Measurements from ENCODE around the gene POT1.

POT1 gene

DNA sequence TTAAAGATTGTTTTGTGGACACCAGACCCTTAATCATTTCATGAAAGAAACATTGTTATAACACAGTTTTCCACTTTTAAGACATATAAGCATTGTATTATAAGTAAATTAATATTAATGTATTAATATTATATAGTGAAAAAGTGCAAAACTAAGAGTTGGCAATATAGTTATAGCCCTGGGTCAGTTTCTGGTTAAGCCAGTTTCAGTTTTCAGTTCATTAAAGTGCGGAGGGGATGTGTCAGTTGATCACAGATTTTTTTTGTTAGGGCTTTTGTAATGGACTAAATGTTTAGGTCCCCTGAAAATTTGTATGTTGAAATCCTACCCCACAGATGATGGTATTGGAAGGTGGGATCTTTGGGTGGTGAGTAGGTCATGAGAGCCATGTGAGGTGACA lies 118.3 kb downstream of the POT1 start:
- no peak for DNase-seq

DNA sequence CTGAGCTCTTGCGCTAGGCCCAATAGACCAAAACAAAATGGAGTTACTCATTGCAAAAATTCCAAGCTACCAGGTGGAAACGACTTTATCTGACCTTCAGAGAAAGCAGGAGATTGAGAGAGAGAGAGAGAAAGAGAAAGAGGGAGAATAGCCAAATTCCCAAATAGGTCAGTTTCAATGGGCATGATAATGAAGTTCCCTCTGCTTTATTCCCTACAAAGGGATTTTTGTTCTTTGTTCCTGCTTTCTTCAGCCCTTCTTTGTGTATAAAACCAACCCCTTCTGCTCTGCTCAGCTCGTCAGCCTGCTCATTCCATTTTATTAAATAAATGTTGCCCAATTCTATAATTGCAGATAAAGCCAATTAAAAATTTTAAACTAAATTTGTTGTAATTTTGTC lies 119.0 kb downstream of the POT1 start:
- DNase-seq: no peak

DNA sequence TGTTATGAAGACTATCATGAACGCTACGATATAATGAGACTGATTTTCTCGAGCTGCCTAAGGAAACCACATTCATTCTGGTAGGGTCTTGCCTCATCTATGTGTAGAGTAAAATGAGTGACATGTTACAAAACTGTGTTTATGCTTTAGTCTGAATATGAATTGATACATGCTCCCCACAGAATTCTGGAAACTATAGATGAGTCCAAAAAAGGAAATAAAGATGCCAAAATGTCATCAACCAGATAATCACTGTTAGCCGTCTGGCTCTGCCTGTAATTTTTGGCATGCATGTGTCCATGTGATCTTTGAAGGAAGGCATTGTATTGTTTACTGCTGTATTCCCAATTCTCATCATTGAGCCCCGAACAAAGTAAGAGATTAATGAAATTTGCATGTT lies 121.4 kb downstream of the POT1 start:
- DNase-seq: no peak

DNA sequence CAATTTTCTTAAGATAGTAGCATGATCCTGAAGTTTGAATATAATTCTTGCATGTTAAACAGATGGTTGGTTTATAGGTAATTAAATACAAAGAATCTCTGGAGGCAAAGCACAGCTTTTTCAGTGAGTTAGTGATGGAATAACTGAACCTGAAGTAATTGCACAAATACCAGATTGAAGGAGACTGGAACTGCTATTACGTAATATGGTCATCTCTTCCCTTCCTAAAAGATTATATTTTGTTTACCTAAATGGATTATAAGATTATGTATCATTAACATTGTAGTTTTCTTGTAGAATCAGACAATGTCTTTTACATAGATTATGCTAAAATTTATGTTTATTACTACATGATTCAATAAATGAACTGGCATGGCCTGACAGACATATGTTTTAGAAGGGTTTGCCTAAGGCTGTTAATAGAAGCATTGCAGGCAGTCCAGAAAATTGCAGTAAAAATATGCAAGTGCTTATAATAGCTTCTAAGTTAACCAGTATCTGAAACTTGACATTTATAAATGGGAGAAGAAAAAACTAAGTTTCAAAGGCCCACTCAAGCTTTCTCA lies 128.2 kb downstream of the POT1 start:
- no peak for DNase-seq

DNA sequence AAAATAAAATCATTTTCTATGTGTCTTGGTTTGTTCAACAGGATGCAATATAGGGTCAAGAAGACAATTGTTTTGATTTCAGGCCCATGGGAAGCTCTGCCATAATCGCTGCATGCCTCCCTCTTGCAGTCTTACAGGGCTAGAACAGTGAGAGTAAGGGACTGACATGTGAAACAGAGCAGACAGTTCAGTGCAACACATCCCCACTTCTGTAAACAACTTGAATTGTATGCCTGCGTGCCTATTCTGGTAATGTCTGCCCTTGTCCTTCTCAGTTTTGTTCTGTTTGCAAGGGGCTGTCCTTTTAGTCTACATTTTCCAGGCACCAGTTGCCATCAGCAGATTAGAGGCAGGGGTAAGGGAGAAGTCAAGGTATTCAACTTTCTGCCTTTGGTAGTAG lies 129.2 kb downstream of the POT1 start:
- no peak for DNase-seq

DNA sequence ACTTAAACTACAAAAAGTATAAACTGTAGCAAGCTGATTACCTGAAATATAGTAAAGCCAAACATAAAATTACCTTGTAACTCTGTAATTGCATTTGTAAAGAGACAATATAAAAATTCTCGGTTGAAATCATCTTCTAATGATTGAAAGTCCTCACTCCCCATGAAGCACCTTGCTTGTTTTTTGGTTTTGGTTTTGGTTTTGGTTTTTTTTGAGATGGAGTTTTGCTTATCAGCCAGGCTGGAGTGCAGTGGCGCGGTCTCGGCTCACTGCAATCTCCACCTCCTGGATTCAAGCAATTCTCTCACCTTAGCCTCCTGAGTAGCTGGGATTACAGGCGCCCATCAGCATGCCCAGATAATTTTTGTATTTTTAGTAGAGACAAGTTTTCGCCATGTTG lies 130.2 kb downstream of the POT1 start:
- DNase-seq: no peak

DNA sequence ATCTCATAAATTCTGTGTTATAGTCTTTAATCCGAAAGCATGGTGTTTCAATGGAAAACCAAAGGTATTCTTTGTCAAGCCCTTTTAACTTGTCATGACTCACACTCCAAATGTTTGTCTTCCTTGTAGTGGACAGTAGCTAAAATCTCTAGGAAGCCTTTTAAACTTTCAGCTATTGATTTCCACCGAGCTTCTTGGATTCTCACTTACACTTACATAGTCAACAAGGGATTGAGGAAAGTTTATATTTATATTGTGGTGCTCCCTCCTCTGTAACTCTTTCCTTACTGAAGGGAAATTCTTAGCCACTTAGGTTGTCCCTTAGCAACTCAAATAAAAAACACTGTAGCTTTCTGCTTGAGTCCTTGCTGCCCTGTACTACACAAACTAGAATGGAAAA lies 132.9 kb downstream of the POT1 start:
- no peak for DNase-seq

DNA sequence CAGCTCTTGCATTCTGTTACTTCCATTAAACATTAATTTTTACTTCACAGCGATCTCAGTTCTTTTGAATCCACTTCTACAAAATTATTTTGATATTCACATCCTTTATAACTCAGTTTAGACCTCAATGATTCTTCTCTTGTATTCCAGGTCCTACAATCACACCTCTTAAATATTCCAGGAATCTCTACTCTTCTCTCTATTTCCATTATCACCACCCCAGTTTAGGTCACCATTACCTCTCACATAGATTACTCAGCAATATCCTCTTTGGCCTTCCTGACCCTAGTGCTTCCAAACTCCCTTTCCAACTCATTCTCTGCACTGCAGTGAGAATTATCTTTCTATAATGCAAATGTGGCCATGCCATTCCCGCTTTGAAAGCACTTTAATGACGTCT lies 136.9 kb downstream of the POT1 start:
- no peak for DNase-seq

DNA sequence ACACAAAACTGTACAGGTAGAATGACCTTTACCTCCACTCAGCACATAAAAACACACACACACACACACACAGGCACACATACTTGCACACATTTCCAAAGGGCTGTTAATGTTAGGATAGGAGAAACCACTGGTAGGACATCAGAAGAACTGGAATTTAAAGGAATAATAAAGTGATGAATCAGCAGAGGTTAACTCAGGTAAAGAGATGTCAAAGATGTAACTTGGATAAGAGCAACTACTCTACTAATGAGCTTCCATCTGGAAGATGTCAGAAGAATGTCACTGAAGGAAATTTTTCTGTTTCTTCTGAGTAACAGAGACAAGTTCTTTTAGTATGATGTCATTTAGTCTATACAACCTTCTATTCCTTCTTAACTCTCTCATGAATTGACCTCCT lies 137.6 kb downstream of the POT1 start:
- DNase-seq: no peak

DNA sequence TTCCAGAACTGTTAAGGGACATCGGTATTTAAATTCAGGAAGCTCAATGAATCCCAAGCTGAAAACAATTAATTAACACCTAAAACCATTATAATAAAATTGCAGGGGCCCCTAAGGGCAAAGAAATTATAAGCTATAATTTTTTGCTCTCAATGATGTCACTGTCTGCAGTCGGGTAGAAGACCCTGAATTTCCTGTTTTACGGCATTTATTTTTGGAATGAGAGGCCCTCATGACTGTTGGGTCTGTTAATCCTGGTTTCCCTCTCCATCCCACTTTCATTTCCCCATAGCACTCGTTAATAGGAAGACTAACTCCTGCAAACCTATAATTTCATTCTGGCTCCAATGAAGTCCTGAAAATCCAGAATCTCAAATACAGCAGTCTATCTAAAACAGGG lies 138.2 kb downstream of the POT1 start:
- DNase-seq: no peak

DNA sequence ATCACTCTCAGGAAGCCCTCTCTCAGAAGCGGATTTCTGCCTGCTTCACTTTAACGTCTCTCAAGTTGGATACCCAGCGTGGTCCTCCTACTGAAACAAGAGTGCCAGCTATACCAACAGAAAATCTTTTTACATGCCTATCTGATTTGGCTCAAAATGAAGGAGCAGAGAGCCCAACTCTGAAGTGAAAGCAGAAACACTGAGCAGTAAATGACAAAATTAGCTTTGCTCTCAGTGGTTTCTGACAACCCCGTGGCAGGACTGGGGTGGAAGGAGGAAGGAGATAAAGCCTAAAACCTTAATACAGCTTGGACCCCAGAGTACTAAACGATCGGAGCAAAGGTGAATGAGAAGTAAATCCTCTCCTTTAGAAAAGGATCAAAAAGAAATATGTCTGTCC lies 139.0 kb downstream of the POT1 start:
- no peak for DNase-seq

DNA sequence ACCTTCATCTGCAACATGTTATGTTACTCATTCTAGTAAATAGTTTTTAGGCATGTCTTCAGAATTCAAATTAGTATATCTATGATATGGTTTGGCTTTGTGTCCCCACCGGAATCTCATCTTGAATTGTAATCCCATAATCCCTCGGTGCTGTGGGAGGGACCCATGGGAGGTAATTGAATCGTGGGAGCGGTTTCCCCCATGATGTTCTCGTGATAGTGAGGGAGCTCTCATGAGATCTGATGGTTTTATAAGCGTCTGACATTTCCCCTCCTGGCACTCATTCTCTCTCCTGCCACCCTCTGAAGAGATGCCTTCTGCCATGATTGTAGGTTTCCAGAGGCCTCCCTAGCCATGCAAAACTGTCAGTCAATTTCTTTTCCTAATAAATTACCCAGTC lies 143.6 kb downstream of the POT1 start:
- DNase-seq: no peak

DNA sequence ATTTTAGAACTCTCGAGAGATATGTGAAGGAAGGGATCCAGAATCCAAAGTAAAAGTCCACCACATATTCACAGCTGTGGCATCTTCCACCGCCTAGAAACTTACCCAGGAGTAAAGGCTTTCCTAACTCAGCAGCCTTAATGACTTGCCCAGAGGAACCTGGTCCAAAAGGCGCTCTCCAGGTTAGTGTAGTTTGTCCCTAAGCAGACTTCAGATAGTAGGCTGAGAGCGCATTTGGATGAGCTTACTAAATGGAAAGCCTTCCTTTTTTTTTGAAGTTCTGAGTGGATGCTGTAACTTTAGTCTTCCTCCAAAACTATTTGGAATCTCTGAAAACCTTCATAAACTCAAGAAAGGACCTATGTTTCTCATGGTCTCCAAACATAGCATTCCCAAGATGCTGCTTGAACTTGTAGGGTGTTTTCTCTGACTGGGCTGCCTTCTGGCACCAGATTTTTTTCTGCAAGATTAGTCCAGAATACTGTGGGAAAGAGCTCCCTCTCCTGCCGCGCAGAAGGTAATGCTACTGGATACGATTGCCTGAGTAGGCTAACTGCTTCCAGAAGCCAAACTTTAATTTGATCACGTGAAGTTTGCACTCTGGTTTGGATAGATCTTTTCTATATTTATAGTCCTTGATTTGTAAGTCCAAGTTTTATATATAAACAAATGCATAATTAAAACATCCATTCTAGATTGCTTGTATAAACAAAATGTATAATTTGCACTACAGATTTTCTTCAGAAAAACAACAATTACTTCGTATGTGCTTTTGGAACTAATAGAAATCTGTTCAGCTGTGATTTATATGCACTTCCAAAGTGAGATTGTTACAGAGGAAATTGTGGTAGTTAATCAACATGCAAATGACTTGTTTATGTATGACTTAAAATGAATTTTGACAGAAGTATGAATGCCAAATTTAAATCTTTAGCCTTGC lies 144.5 kb downstream of the POT1 start:
- peak in 40 of 56 donors; percentile 5 to 76 (median 48) for DNase-seq

DNA sequence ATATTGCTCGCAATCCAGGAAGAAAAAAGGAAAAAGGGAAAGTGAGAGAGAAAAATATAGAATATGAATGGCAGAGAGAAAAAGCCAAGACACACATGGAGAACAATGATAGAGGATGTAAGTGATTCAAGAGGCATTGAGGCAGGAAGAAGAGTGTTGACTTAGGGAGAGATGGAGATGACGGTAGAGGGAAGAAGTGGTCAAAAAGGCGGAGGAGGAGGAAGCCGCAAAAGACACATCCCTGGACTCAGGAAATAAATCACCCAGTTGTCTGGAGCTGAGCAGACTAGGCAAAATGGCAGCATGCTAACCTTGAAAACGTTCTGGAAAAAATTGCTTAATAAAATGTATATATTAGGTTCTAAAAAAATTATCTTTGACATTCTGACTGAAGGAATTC lies 146.4 kb downstream of the POT1 start:
- DNase-seq: no peak

DNA sequence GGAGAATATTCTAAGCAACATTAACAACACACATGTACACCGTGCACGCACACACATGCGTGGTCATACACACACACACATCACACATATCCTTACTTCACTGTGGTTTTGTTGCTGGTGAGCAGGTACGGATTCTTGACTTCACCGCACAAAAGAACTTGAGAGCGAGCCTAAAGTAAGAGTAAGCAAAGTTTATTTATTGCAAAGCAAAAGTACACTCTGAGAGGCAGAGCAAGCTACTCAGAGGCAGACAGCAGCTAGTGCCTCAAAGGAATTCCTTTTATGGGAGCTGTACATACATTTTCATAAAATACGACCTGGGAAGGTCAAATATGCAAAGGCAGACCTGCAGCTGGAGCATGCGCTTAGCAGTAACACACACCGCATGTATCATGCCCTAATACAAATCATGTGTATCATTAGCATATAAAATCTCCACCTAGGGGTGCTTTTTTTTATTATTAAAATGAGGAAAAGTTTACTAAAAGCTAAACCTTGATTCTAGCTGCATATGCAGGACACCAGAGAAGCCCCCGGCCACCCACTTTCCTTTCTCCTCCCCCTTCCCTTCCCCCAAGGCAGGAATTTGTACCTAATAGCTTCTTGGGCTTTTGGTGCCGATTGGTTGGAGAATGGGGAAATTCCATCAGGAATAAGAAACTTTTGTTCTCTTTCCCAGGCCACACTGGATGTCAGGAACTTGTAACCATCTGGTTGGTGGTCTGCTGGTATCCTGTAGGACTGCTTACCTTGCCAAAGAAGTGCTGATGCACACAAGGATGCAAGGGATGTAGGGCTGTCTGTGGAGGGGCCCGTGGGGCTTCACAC lies 147.5 kb downstream of the POT1 start:
- no peak for DNase-seq

DNA sequence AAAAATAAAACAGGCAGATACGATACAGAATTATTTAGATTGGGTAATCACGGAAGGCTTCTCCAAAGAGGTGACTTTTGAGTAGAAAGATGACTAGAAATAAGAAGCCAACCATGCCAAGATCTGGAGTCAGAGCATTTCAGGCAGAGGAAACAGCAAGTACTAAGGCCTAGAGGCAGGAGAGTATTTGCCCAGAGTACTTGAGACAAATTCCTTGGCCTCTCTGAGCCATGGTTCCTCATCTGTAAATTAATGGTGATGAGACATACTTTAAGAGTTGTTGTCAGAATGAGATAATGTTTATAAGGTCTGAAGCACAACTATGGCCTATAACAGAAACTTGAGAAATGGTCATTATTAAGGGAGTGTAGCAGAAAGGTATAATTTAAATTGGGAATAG lies 148.2 kb downstream of the POT1 start:
- DNase-seq: no peak

DNA sequence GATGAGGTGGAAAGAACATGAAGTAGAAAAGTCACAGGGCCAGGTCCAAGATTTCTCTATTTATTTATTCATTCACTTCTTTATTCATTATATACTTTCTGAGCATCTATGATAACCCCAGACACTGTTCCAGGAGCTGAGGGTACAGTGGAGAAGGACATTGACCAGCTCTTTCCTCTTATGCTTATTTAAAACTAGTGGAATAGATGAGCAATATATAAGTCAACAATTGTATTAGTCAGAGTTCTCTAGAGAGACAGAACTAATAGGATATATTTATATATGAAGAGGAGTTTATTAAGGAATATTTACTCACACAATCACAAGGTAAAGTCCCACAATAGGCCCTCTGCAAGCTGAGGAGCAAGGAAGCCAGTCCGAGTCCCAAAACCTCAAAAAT lies 149.0 kb downstream of the POT1 start:
- no peak for DNase-seq

DNA sequence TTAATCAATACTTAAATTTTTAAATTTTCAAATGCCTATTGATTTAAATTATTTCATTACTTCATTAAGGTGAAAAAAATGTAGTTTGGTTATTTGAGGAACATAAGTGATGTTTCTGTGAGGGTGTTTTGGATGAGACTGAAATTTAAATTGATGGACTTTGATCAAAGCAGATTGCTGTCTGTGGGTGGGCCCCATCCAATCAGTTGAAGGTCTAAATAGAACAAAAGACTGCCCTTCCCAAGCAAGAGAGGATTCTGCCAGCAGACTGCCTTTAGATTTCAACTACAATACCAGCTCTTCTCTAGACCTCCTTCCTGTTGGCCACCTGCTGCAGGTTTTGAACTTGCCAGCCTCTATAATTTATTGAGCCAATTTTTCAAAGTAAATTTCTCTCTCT lies 149.6 kb downstream of the POT1 start:
- no peak for DNase-seq

DNA sequence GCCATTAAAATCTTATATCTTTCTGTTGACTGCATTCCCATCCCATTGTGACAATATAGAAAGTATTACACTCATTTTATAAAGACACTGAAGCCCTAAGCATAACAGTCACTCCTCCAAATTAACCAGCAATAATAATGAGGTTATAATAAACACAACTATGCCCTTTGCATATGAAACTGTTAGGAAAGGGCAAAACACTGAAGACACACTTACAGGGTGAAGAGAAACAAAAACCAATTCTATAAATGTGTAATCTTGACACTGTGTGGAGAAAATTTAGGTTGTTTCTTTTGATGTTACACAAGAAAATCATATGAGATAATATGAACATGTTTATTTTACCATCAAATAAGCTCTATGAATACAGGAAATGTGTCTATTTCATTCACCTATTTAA lies 150.0 kb downstream of the POT1 start:
- DNase-seq: no peak

DNA sequence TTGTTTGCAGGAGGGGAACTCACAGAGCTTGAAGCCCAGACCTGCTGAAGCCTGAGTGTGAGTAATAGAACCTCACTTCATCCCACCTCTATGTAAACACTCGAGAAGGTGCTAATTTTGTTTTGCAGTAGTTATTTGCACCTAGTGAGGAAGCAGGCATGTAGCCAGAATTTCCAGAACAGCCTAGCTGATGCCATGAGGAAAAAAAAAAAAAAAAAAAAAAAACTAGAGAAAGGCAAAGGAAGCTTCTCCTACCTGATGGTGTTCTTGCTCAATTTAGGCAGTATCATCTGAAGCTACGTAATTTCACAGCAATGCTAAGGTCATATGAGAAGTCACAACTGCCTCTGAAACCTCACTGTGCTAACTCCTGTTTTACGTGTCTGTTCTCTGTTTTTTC lies 150.4 kb downstream of the POT1 start:
- DNase-seq: no peak

DNA sequence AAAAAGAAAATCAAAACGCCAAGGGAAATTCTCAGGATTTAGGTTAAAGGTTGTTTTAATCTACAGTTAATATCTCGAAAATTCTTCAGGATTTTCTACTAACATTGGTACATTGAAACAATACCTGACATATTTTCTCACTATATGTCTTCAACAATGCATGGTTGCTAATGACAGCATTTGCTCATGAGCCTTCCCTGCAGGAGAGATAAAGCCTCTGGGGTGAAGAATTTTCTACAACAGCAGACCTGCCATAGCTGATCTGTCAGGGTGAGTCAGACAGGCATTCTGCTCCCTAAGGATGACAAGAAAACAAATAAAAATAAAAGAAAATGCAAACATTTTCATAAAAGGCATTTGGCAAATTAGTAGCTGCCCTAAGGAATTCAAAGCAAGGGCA lies 152.4 kb downstream of the POT1 start:
- DNase-seq: no peak

DNA sequence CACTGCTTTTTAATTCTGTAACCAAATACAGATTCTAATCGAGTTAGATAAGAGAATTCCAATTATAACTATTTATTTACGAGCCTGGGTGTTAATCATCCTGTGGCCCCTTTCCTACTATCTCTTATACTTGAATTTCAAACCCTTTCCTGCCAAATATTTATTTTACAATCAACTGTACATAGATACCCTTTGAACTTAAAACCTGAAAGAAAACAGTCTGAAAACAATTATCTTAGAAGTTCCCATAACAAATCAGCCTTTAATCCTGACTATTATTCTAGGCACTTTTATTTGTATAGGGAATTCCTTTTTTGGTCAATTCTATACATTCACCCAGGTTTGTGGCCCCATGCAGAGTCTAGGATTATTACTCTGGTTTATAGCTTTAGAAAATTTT lies 153.5 kb downstream of the POT1 start:
- DNase-seq: no peak
